ENCODE data around the gene RPRD1B.

DNA sequence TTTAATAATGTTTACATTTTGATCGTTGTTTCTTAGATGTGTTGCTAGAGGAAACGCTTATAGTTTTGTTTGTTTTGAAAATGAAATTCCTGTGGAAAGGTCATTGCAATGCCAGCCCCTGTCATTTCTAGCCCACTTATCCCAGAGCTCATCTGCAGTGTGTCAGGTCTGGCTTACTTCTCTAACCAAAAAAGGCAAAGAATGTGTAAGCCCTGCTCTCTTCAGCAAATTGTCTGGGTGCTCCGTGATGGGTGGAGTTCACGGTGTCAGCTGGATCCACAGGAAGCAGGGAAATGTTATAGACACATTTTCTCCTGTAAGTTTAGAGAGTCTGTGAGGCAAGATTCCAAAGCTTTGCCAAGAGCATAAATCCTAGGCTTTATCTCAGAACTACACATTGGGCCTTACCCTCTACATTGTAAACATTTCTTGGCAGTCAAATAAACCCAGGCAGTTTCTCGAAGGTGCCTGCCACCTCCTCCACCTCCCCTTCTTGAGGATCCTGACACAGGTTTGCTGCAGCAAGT is 50.9 kb downstream of the RPRD1B start:
- TF ChIP-seq, protein P1, sequence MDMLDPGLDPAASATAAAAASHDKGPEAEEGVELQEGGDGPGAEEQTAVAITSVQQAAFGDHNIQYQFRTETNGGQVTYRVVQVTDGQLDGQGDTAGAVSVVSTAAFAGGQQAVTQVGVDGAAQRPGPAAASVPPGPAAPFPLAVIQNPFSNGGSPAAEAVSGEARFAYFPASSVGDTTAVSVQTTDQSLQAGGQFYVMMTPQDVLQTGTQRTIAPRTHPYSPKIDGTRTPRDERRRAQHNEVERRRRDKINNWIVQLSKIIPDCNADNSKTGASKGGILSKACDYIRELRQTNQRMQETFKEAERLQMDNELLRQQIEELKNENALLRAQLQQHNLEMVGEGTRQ (IDR thresholded peaks at IDR 0.05; ENCODE audit: low read depth, low read length) = no peak
- TF ChIP-seq, protein P2, sequence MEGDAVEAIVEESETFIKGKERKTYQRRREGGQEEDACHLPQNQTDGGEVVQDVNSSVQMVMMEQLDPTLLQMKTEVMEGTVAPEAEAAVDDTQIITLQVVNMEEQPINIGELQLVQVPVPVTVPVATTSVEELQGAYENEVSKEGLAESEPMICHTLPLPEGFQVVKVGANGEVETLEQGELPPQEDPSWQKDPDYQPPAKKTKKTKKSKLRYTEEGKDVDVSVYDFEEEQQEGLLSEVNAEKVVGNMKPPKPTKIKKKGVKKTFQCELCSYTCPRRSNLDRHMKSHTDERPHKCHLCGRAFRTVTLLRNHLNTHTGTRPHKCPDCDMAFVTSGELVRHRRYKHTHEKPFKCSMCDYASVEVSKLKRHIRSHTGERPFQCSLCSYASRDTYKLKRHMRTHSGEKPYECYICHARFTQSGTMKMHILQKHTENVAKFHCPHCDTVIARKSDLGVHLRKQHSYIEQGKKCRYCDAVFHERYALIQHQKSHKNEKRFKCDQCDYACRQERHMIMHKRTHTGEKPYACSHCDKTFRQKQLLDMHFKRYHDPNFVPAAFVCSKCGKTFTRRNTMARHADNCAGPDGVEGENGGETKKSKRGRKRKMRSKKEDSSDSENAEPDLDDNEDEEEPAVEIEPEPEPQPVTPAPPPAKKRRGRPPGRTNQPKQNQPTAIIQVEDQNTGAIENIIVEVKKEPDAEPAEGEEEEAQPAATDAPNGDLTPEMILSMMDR (conservative IDR thresholded peaks at IDR 0.05; ENCODE audit: low read depth, low read length) = no peak
- TF ChIP-seq RAD21 (IDR thresholded peaks at IDR 0.05; ENCODE audit: low read length) = no peak
- TF ChIP-seq POLR2A (IDR thresholded peaks at IDR 0.05; ENCODE audit: low read depth, low read length) = no peak
- no peak for TF ChIP-seq MXI1 (IDR thresholded peaks at IDR 0.05; ENCODE audit: borderline replicate concordance, low read depth, low read length)
- TF ChIP-seq, protein P3, sequence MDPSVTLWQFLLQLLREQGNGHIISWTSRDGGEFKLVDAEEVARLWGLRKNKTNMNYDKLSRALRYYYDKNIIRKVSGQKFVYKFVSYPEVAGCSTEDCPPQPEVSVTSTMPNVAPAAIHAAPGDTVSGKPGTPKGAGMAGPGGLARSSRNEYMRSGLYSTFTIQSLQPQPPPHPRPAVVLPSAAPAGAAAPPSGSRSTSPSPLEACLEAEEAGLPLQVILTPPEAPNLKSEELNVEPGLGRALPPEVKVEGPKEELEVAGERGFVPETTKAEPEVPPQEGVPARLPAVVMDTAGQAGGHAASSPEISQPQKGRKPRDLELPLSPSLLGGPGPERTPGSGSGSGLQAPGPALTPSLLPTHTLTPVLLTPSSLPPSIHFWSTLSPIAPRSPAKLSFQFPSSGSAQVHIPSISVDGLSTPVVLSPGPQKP (IDR thresholded peaks at IDR 0.05; ENCODE audit: borderline replicate concordance, low read depth, low read length) = no peak
- no peak for TF ChIP-seq BHLHE40 (IDR thresholded peaks at IDR 0.05; ENCODE audit: low read depth, low read length)
- no peak for TF ChIP-seq RCOR1 (IDR thresholded peaks at IDR 0.05; ENCODE audit: insufficient replicate concordance, low read length)
- TF ChIP-seq CEBPB (IDR thresholded peaks at IDR 0.05; ENCODE audit: low read depth, low read length) = 0 out of 2 replicates have a peak, but pooled peaks have one; percentile 23
- no peak for TF ChIP-seq CHD1 (IDR thresholded peaks at IDR 0.05; ENCODE audit: low read depth, low read length)
- TF ChIP-seq SMC3 (IDR thresholded peaks at IDR 0.05; ENCODE audit: low read depth, low read length) = no peak

All from IMR-90 (cell line).